Activated CD8-positive, alpha-beta T cell treated with anti-CD3 and anti-CD28 coated beads for 36 hours (primary cell): Measurements from ENCODE around the gene C19orf85. TPM values are rescaled to one million over a fixed set of nuclear protein-coding genes. Genes with fewer than 3 reads are reported as not detected.

Experiments used
- ATAC-seq: fragments of 200-7000 bp; cut with Tn5 transposase; one replicate; pipeline ENCODE4 v1.10.0; 2021; ENCODE audit warnings: mild to moderate bottlenecking, moderate library complexity
- CTCF ChIA-PET: fragments of 350-600 bp; sonication (Branson Sonifier 250); formaldehyde crosslinking; loops from one replicate; lab custom pipeline; 2021; ENCODE audit warnings: antibody characterized with exemption; lab: Charles Lee
- POLR2A ChIA-PET: fragments of 350-600 bp; sonication (Branson Sonifier 250); formaldehyde crosslinking; loops from one replicate; lab custom pipeline; 2021; ENCODE audit warnings: antibody characterized with exemption; lab: Charles Lee
- DNase-seq: peaks from one replicate; pipeline ENCODE4 v3.0.0-alpha.2; 2020
- H3K27ac Mint-ChIP-seq: one replicate; pipeline ENCODE4 v1.8.0; 2021; ENCODE audit warnings: mild to moderate bottlenecking, mixed read lengths
- H3K27me3 Mint-ChIP-seq: one replicate; pipeline ENCODE4 v1.8.0; 2021; ENCODE audit warnings: mixed read lengths
- H3K36me3 Mint-ChIP-seq: one replicate; pipeline ENCODE4 v1.8.0; 2021; ENCODE audit warnings: low read depth, mixed read lengths
- H3K4me1 Mint-ChIP-seq: one replicate; pipeline ENCODE4 v1.8.0; 2021; ENCODE audit warnings: low read depth, mixed read lengths
- H3K4me3 Mint-ChIP-seq: one replicate; pipeline ENCODE4 v1.8.0; 2021; ENCODE audit warnings: mild to moderate bottlenecking, moderate library complexity, mixed read lengths
- H3K9me3 Mint-ChIP-seq: one replicate; pipeline ENCODE4 v1.8.0; 2021; ENCODE audit warnings: mixed read lengths
- CTCF ChIP-seq: fragments of 200-600 bp; IDR thresholded peaks from one replicate; pipeline ENCODE4 v1.8.0; 2022; ENCODE audit warnings: antibody characterized with exemption, mild to moderate bottlenecking
- intact Hi-C: fragments of 100-400 bp; cut with micrococcal nuclease; formaldehyde crosslinking; loops from one replicate; pipeline ENCODE4 v1.10.0; 2022
- total RNA-seq, 2 experiments: library from RNA; stranded (reverse); gene quantifications; one replicate each; pipeline ENCODE4 v1.2.3, GENCODE V29; 2021

The C19orf85 gene
- total RNA-seq, 2 experiments from 2014 or later, result not detected

DNA sequence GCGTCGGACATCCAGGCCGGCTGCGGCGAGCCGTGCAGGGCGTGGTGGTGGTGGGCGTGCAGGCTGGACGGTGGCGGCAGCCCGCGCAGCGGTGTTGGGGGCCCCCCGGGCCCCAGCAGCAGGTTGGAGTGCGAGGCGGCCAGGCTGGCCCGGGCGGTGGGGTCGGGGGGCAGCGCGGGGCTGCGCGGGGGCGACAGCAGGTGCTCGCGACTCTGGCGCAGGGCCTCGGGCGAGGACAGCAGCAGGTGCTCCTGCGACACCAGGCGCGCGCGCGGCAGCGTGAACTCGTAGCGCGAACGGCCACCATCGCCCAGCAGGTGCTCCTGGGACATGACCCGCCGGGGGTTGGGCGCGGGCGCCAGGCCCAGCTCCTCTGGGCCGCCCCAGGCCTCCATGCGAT is 31.3 kb downstream of the C19orf85 start:
- no peak for ATAC-seq
- ChIA-PET POLR2A (no interaction called here), CTCF (no interaction called here)
- no peak for TF ChIP-seq CTCF
- Mint-ChIP-seq H3K4me3 (no peak overlapping the region), H3K27me3 (peaks cover 35% of the 10 kb centered on the region), H3K4me1 (no peaks in the 10 kb centered on the region), H3K27ac (no peak overlapping the region), H3K36me3 (no peaks in the 10 kb centered on the region), H3K9me3 (no peaks in the 10 kb centered on the region)
- no peak for DNase-seq
- intact Hi-C loops, result no loop called here

- no peaks in the 10 kb centered on the region for H3K36me3 Mint-ChIP-seq
- no peak for DNase-seq
- CTCF ChIA-PET, result no interaction called here
- no peaks in the 10 kb centered on the region for H3K4me1 Mint-ChIP-seq
- no peaks in the 10 kb centered on the region for H3K9me3 Mint-ChIP-seq
- TF ChIP-seq CTCF, result no peak
- H3K27ac Mint-ChIP-seq, result no peak overlapping the region
- peaks cover 37% of the 10 kb centered on the region for H3K27me3 Mint-ChIP-seq
- ATAC-seq, result no peak
- no peak overlapping the region for H3K4me3 Mint-ChIP-seq
- intact Hi-C loops, result no loop called here
- POLR2A ChIA-PET, result no interaction called here
Observed at GRCh38 chr19:55432241-55432959, 32.2 kb downstream of the C19orf85 start.

- intact Hi-C loops, result no loop called here
- no peaks in the 10 kb centered on the region for H3K9me3 Mint-ChIP-seq
- POLR2A ChIA-PET, result no interaction called here
Observed at GRCh38 chr19:55431183-55431582, 33.4 kb downstream of the C19orf85 start.

DNA sequence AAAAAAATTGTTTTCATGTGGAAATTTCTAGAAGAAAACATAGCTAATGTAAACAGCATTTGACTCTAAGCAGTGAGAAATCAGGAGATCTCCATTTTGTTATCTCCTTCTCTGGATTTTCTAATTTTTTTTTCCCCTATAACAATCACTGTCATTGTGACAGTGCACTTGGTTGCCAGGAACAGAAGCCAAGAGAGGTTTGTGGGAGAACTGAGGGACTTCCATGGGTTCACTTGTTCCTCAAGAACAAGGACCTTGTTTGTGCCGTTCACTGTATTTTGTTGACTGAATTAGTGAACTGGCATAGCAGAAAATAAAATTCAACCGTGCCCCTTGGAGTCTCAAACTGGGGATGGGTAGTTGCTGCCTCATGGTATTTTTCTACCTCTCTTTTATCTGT is 38.5 kb downstream of the C19orf85 start:
- TF ChIP-seq CTCF, result no peak
- POLR2A ChIA-PET, result no interaction called here

More at GRCh38 chr19:55431183-55431582, 33.4 kb downstream of the C19orf85 start:
- Mint-ChIP-seq H3K4me3 (no peak overlapping the region), H3K27ac (no peak overlapping the region), H3K36me3 (no peaks in the 10 kb centered on the region), H3K27me3 (peaks cover 28% of the 10 kb centered on the region), H3K4me1 (no peaks in the 10 kb centered on the region)
- ATAC-seq (no peak), DNase-seq (no peak)
- no peak for TF ChIP-seq CTCF
- CTCF ChIA-PET, result no interaction called here

DNA sequence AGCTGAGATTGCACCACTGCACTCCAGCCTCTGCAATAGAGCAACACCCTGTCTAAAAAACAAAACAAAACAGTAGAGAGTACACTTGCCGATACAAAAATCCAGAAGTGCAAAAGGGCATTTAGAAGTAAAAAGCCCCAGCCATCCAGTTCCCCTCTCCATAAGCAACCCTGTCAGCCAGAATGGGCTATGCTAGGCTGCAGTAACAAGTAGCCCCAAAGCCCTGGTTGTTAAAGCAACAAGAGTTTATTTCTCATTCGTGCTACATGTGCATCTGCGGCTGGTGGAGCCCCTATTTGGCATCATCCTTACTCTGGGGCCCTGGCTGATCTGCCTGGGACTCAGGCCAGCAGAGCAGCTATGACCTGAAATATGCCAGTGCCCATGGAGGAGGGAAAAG is 40.0 kb downstream of the C19orf85 start:
- ATAC-seq (no peak), DNase-seq (no peak)
- TF ChIP-seq CTCF, result no peak
- peaks cover 8% of the 10 kb centered on the region for H3K4me1 Mint-ChIP-seq
- CTCF ChIA-PET, result interaction anchor here (1.2 kb wide), 1 partner anchor 43 kb away, joined by 3 read pairs; no protein-coding TSS in a partner anchor
- H3K36me3 Mint-ChIP-seq, result no peaks in the 10 kb centered on the region
- intact Hi-C loops, result no loop called here
- POLR2A ChIA-PET, result no interaction called here
- peaks cover 9% of the 10 kb centered on the region for H3K27me3 Mint-ChIP-seq
- H3K27ac Mint-ChIP-seq, result no peak overlapping the region
- no peaks in the 10 kb centered on the region for H3K9me3 Mint-ChIP-seq
- H3K4me3 Mint-ChIP-seq, result no peak overlapping the region

More for the DNA sequence above, 38.5 kb downstream of the C19orf85 start:
- H3K9me3 Mint-ChIP-seq, result no peaks in the 10 kb centered on the region
- CTCF ChIA-PET, result no interaction called here
- H3K36me3 Mint-ChIP-seq, result no peaks in the 10 kb centered on the region
- H3K27me3 Mint-ChIP-seq, result peaks cover 17% of the 10 kb centered on the region
- intact Hi-C loops, result no loop called here
- peaks cover 6% of the 10 kb centered on the region for H3K4me1 Mint-ChIP-seq
- ATAC-seq (no peak), DNase-seq (no peak)
- H3K4me3 Mint-ChIP-seq, result no peak overlapping the region
- H3K27ac Mint-ChIP-seq, result no peak overlapping the region
